Measurements from ENCODE around the gene CGNL1. TPM values are rescaled to one million over a fixed set of nuclear protein-coding genes. Genes with fewer than 3 reads are reported as not detected.

Gene CGNL1
- total and polyA plus RNA-seq, 10 of the 15 experiments (the other 5 are each of a cell fraction or from before 2014, with no cell fraction given), result under 0.01 to 0.27 (median 0.04) TPM; not detected in 3

- H3K79me2 ChIP-seq (ENCODE audit: control insufficient read depth, insufficient read depth, low read length), result no peaks in the 10 kb centered on the region
- no peak overlapping the region for H3K9ac ChIP-seq (ENCODE audit: control insufficient read depth, insufficient read depth, low read length)
- FAIRE-seq (no peak), ATAC-seq (no peak), DNase-seq (ENCODE audit: low read depth, low spot score) (no peak)
- no TSS peak for BruUV-seq (replicated peaks)
- H2AFZ ChIP-seq (ENCODE audit: control insufficient read depth, low read depth, low read length), result no peak overlapping the region
- TF ChIP-seq PRDM15 (CRISPR knock-in tag; IDR thresholded peaks at IDR 0.05), result no peak
- TF ChIP-seq MYC (IDR thresholded peaks at IDR 0.05; ENCODE audit: insufficient read depth, insufficient read length, insufficient replicate concordance, low read length, severe bottlenecking), result no peak
- no peak for TF ChIP-seq SUPT20H (IDR thresholded peaks at IDR 0.05; ENCODE audit: borderline replicate concordance, control insufficient read depth, low read depth, low read length)
- no peak for TF ChIP-seq HDGF (IDR thresholded peaks at IDR 0.05)
- TF ChIP-seq CUX1 (IDR thresholded peaks at IDR 0.05; ENCODE audit: insufficient replicate concordance, low read depth, low read length), result no peak
- no peak for TF ChIP-seq CBX3 (IDR thresholded peaks at IDR 0.05; ENCODE audit: borderline replicate concordance, low read depth)
- no peak for TF ChIP-seq SMAD1 (IDR thresholded peaks at IDR 0.05; ENCODE audit: low read depth, partially characterized antibody)
- no peak for TF ChIP-seq SIX5 (IDR thresholded peaks at IDR 0.05; ENCODE audit: low read depth, low read length, severe bottlenecking)
- no peak overlapping the region for H3K4me3 ChIP-seq
- ChIA-PET SMC1A (ENCODE audit: uncharacterized antibody, unreplicated experiment) (no interaction called here), POLR2A (no interaction called here), RAD21 (ENCODE audit: unreplicated experiment) (no interaction called here), CTCF (interaction anchor here (1.3 kb wide), 1 partner anchor 84 kb away, joined by 4 read pairs; no protein-coding TSS in a partner anchor)
- no peaks in the 10 kb centered on the region; the same call in 2 of the 3 replicates for H3K9me3 ChIP-seq (replicated peaks; ENCODE audit: control insufficient read depth, insufficient read depth, low read length)
- no peaks in the 10 kb centered on the region for H3K27me3 ChIP-seq (replicated peaks in 1 of 2; ENCODE audit: control insufficient read depth in 2 of 2, insufficient read depth in 2 of 2, low read length in 1 of 2)
- no peaks in the 10 kb centered on the region for H3K4me1 ChIP-seq (ENCODE audit: control insufficient read depth, insufficient read depth, low read length)
- H3K27ac ChIP-seq (ENCODE audit: control insufficient read depth, insufficient read depth), result no peak overlapping the region
- intact Hi-C loops (cut with micrococcal nuclease; ENCODE audit: unreplicated experiment) (no loop called here), in situ Hi-C loops (cut with MboI) (no loop called here)
- H3K36me3 ChIP-seq (ENCODE audit: control insufficient read depth in 2 of 2, insufficient read depth in 2 of 2, low read length in 1 of 2), result no peaks in the 10 kb centered on the region
- 41% methylated on average over 7 of the region's 7 CpGs for whole genome bisulfite sequencing (ENCODE audit: insufficient coverage, insufficient replicate concordance, low lambda C conversion rate, missing lambda C conversion rate)
- H3K4me2 ChIP-seq (ENCODE audit: control insufficient read depth, insufficient read depth), result no peak overlapping the region
- H4K20me1 ChIP-seq (ENCODE audit: control insufficient read depth, insufficient read depth), result no peaks in the 10 kb centered on the region
Observed at GRCh38 chr15:57458356-57458781, 82.1 kb downstream of the CGNL1 start.

Data from GM12878 (cell line).